DOHH2 (cell line): ENCODE measurements around the gene SEMA3A.

Source experiments
- H3F3A ChIP-seq: fragments of 200-600 bp; sonication (generic), shearing (Covaris generic); 2 replicates; pipeline ENCODE4 v1.6.0; 2016; ENCODE audit warnings: antibody characterized with exemption, mild to moderate bottlenecking; ENCODE audit not compliant: control insufficient read depth, insufficient read depth
- H3K27ac ChIP-seq: fragments of 200-600 bp; sonication (generic); 2 replicates; pipeline ENCODE4 v1.5.1; 2014; ENCODE audit warnings: low read depth, mild to moderate bottlenecking, low read length, moderate library complexity
- H3K27me3 ChIP-seq: fragments of 200-600 bp; sonication (generic); 2 replicates; pipeline ENCODE4 v1.6.1; 2014; ENCODE audit warnings: mild to moderate bottlenecking, low read length, mixed read lengths; ENCODE audit not compliant: control insufficient read depth
- H3K36me3 ChIP-seq: fragments of 200-600 bp; sonication (generic); 2 replicates; pipeline ENCODE4 v1.6.1; 2014; ENCODE audit warnings: mild to moderate bottlenecking, low read length, moderate library complexity, mixed read lengths; ENCODE audit not compliant: control insufficient read depth
- H3K4me1 ChIP-seq: fragments of 200-600 bp; sonication (generic); 2 replicates; pipeline ENCODE4 v1.6.1; 2014; ENCODE audit warnings: mild to moderate bottlenecking, low read length, mixed read lengths; ENCODE audit not compliant: control insufficient read depth
- H3K4me2 ChIP-seq: fragments of 200-600 bp; sonication (generic); 2 replicates; pipeline ENCODE4 v1.6.0; 2014; ENCODE audit warnings: mild to moderate bottlenecking, low read length, moderate library complexity
- H3K4me3 ChIP-seq: fragments of 200-600 bp; sonication (generic); 2 replicates; pipeline ENCODE4 v1.5.1; 2014; ENCODE audit warnings: mild to moderate bottlenecking, low read length, mixed read lengths
- H3K79me2 ChIP-seq: fragments of 200-600 bp; sonication (generic); 2 replicates; pipeline ENCODE4 v1.6.1; 2014; ENCODE audit warnings: mild to moderate bottlenecking, low read length, mixed read lengths; ENCODE audit not compliant: control insufficient read depth
- H3K9me2 ChIP-seq: fragments of 200-600 bp; sonication (generic); replicated peaks from 2 replicates; pipeline ENCODE4 v1.6.1; 2014; ENCODE audit warnings: mild to moderate bottlenecking, low read length, mixed read lengths; ENCODE audit not compliant: control insufficient read depth
- H3K9me3 ChIP-seq: fragments of 200-600 bp; sonication (generic); 2 replicates; pipeline ENCODE4 v1.6.1; 2014; ENCODE audit warnings: antibody characterized with exemption, low read length, mixed read lengths; ENCODE audit not compliant: control insufficient read depth, insufficient read depth
- H4K20me1 ChIP-seq: fragments of 200-600 bp; sonication (generic); 2 replicates; pipeline ENCODE4 v1.6.0; 2014; ENCODE audit warnings: low read depth, mild to moderate bottlenecking, antibody characterized with exemption, low read length, moderate library complexity; ENCODE audit not compliant: control insufficient read depth, insufficient read depth
- EZH2phosphoT487 ChIP-seq: fragments of 200-600 bp; sonication (generic); IDR thresholded peaks from 2 replicates; pipeline ENCODE4 v1.6.1; 2017; ENCODE audit warnings: borderline replicate concordance, mild to moderate bottlenecking, antibody characterized with exemption, low read length, moderate library complexity, mixed read lengths
- TF ChIP-seq, protein P1 (sequence below): fragments of 200-600 bp; sonication (generic); IDR thresholded peaks from one replicate; pipeline ENCODE4 v1.5.1; 2014; ENCODE audit warnings: antibody characterized with exemption, mild to moderate bottlenecking, low read depth, low read length; ENCODE audit not compliant: poor library complexity, severe bottlenecking

SEMA3A gene

DNA sequence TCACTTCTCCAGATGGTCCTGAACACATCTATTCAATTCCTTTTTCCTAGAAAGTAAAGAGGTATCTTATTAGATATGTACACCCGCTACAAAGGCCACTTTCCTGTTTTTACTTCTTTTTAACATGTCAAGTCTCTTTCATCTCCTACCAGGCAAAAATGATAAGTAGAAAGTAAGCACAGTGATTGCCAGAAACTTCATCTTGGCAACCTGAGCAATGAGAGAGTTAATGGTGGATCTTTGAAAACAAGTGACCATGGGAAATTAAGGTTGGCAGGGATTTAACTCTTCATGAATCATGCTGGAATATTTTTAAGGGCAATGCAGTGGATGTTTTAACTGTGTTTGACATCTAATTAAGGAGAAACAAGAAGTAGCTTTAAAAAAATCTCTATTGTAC, 2.7 kb downstream of the SEMA3A start:
- no peak overlapping the region for H3K4me2 ChIP-seq
- no peaks in the 10 kb centered on the region for H3K4me1 ChIP-seq
- H3K27ac ChIP-seq: no peak overlapping the region
- H3K9me2 ChIP-seq: no peaks in the 10 kb centered on the region
- H4K20me1 ChIP-seq: no peaks in the 10 kb centered on the region
- H3F3A ChIP-seq: no peaks in the 10 kb centered on the region
- no peaks in the 10 kb centered on the region for H3K9me3 ChIP-seq
- no peaks in the 10 kb centered on the region for H3K36me3 ChIP-seq
- H3K4me3 ChIP-seq: no peak overlapping the region
- H3K79me2 ChIP-seq: no peaks in the 10 kb centered on the region
- no peaks in the 10 kb centered on the region for H3K27me3 ChIP-seq
- TF ChIP-seq EZH2phosphoT487: no peak
- TF ChIP-seq, protein P1, sequence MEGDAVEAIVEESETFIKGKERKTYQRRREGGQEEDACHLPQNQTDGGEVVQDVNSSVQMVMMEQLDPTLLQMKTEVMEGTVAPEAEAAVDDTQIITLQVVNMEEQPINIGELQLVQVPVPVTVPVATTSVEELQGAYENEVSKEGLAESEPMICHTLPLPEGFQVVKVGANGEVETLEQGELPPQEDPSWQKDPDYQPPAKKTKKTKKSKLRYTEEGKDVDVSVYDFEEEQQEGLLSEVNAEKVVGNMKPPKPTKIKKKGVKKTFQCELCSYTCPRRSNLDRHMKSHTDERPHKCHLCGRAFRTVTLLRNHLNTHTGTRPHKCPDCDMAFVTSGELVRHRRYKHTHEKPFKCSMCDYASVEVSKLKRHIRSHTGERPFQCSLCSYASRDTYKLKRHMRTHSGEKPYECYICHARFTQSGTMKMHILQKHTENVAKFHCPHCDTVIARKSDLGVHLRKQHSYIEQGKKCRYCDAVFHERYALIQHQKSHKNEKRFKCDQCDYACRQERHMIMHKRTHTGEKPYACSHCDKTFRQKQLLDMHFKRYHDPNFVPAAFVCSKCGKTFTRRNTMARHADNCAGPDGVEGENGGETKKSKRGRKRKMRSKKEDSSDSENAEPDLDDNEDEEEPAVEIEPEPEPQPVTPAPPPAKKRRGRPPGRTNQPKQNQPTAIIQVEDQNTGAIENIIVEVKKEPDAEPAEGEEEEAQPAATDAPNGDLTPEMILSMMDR: no peak

GRCh38 chr7:84191261-84191660, 3.3 kb downstream of the SEMA3A start:
- H3K9me3 ChIP-seq: no peaks in the 10 kb centered on the region
- H3K4me2 ChIP-seq: no peak overlapping the region
- H3K79me2 ChIP-seq: no peaks in the 10 kb centered on the region
- no peaks in the 10 kb centered on the region for H3K36me3 ChIP-seq
- TF ChIP-seq, protein P1: no peak
- no peak for TF ChIP-seq EZH2phosphoT487
- H3K27me3 ChIP-seq: no peaks in the 10 kb centered on the region
- no peak overlapping the region for H3K4me3 ChIP-seq
- H3K27ac ChIP-seq: no peak overlapping the region
- no peaks in the 10 kb centered on the region for H3K4me1 ChIP-seq
- H3F3A ChIP-seq: no peaks in the 10 kb centered on the region
- no peaks in the 10 kb centered on the region for H4K20me1 ChIP-seq
- no peaks in the 10 kb centered on the region for H3K9me2 ChIP-seq

DNA sequence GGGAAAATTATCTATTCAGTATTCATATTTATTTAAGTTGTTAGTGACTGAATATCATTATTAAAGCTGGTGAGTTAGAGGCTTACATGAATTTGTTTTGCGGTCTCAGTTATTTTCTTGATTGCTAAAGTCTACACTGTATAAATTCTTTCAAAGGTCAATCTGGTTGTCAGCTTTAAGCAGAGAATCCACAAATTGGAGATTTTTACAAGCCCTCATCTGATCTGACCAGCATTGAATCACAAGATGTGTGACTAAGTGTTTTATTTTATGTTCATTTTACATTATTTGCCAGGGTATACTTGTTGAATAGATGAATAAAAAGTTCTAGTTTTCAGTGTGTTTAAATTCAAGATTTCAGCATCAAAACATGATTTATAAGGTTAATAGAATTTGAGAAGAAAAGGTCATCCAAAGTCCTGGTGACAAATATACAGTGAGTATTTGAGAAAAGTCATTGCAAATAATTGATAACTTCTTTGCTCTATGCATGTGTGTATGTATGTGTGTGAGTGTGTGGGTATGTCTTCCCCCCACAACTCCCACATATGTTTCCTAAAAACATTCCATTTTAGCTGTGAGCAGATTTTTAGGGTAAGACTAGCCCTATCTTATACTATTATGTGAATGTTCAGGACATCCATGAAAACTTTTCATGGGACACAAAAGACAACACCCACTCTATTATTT, 4.4 kb downstream of the SEMA3A start:
- Histone ChIP-seq H3K27ac (no peak overlapping the region), H3K4me1 (no peaks in the 10 kb centered on the region), H3K9me3 (no peaks in the 10 kb centered on the region), H3F3A (no peaks in the 10 kb centered on the region), H3K27me3 (no peaks in the 10 kb centered on the region), H3K4me2 (no peak overlapping the region), H3K4me3 (no peak overlapping the region), H3K9me2 (no peaks in the 10 kb centered on the region), H4K20me1 (no peaks in the 10 kb centered on the region), H3K79me2 (no peaks in the 10 kb centered on the region), H3K36me3 (no peaks in the 10 kb centered on the region)
- TF ChIP-seq, protein P1: no peak
